Esophagus squamous epithelium (tissue), 4 donors: ENCODE results near the gene ZSCAN5B.

Source experiments
- CTCF ChIP-seq, 6 experiments: fragments of 450-650 bp in 4 of 6; fragments of 200-600 bp in 2 of 6; sonication (generic) in 2 of 6; IDR thresholded peaks; one replicate each; pipeline ENCODE4 v1.5.1; 2016 to 2019; ENCODE audit warnings: antibody characterized with exemption in 6 of 6, mild to moderate bottlenecking in 4 of 6, moderate library complexity in 4 of 6
- POLR2A ChIP-seq, 4 donors: fragments of 450-650 bp; IDR thresholded peaks; one replicate each; pipeline ENCODE4 v1.6.1; 2017; ENCODE audit warnings: antibody characterized with exemption in 4 of 4, mild to moderate bottlenecking in 4 of 4, moderate library complexity in 3 of 4

- no peak for TF ChIP-seq CTCF (IDR thresholded peaks at IDR 0.05)
- TF ChIP-seq POLR2A (IDR thresholded peaks at IDR 0.05): no peak
These were observed 3.5 kb downstream of the ZSCAN5B start for GRCh38 chr19:56193981-56194640.
